Nephron progenitor cell (in vitro differentiated cells): ENCODE results near the gene LARGE1.

Source experiments
- DNase-seq: peaks from one replicate; pipeline ENCODE4 v3.0.0; 2021
- H3K27ac Mint-ChIP-seq: 2 replicates; pipeline ENCODE4 v1.8.0; 2021; ENCODE audit warnings: mild to moderate bottlenecking, moderate library complexity, mixed read lengths
- H3K27me3 Mint-ChIP-seq: 2 replicates; pipeline ENCODE4 v1.8.0; 2021; ENCODE audit warnings: mild to moderate bottlenecking, low read depth, mixed read lengths; ENCODE audit not compliant: poor library complexity
- H3K36me3 Mint-ChIP-seq: 2 replicates; pipeline ENCODE4 v1.8.0; 2021; ENCODE audit warnings: low read depth, mixed read lengths
- H3K4me1 Mint-ChIP-seq: 2 replicates; pipeline ENCODE4 v1.8.0; 2021; ENCODE audit warnings: mixed read lengths
- H3K4me3 Mint-ChIP-seq: 2 replicates; pipeline ENCODE4 v1.8.0; 2021; ENCODE audit warnings: mild to moderate bottlenecking, moderate library complexity, mixed read lengths
- H3K9me3 Mint-ChIP-seq: 2 replicates; pipeline ENCODE4 v1.8.0; 2021; ENCODE audit warnings: mild to moderate bottlenecking, moderate library complexity, mixed read lengths
- CTCF ChIP-seq: fragments of 200-600 bp; sonication (generic); IDR thresholded peaks from 2 replicates; pipeline ENCODE4 v1.5.0; 2021; ENCODE audit warnings: antibody characterized with exemption

LARGE1 gene

GRCh38 chr22:33631777-33632176 lies 288.5 kb downstream of the LARGE1 start:
- Mint-ChIP-seq H3K27ac (no peak overlapping the region), H3K4me3 (no peak overlapping the region), H3K9me3 (peaks cover 8% of the 10 kb centered on the region), H3K4me1 (peaks cover 20% of the 10 kb centered on the region), H3K27me3 (no peaks in the 10 kb centered on the region), H3K36me3 (peaks cover 16% of the 10 kb centered on the region)
- DNase-seq: no peak
- TF ChIP-seq CTCF: no peak

- peaks cover 27% of the 10 kb centered on the region for H3K36me3 Mint-ChIP-seq
- H3K27ac Mint-ChIP-seq: peak overlapping the region; percentile 7
- H3K4me1 Mint-ChIP-seq: peaks cover 7% of the 10 kb centered on the region
- no peak overlapping the region for H3K4me3 Mint-ChIP-seq
- no peak for DNase-seq
- no peaks in the 10 kb centered on the region for H3K9me3 Mint-ChIP-seq
- no peak for TF ChIP-seq CTCF
- H3K27me3 Mint-ChIP-seq: no peaks in the 10 kb centered on the region
These were observed 294.3 kb downstream of the LARGE1 start for GRCh38 chr22:33625959-33626358.

GRCh38 chr22:33620085-33620484 lies 300.2 kb downstream of the LARGE1 start:
- H3K36me3 Mint-ChIP-seq: peaks cover 37% of the 10 kb centered on the region
- no peak overlapping the region for H3K4me3 Mint-ChIP-seq
- peaks cover 4% of the 10 kb centered on the region for H3K9me3 Mint-ChIP-seq
- peaks cover 17% of the 10 kb centered on the region for H3K4me1 Mint-ChIP-seq
- no peak for TF ChIP-seq CTCF
- H3K27me3 Mint-ChIP-seq: no peaks in the 10 kb centered on the region
- DNase-seq: no peak
- H3K27ac Mint-ChIP-seq: no peak overlapping the region

GRCh38 chr22:33606504-33606903 lies 313.8 kb downstream of the LARGE1 start:
- no peak for DNase-seq
- Mint-ChIP-seq H3K27ac (peak overlapping the region; percentile 47), H3K9me3 (peaks cover 3% of the 10 kb centered on the region), H3K4me1 (peaks cover 25% of the 10 kb centered on the region), H3K27me3 (no peaks in the 10 kb centered on the region), H3K4me3 (no peak overlapping the region), H3K36me3 (peaks cover 24% of the 10 kb centered on the region)
- no peak for TF ChIP-seq CTCF

- peaks cover 30% of the 10 kb centered on the region for H3K4me1 Mint-ChIP-seq
- peaks cover 3% of the 10 kb centered on the region for H3K9me3 Mint-ChIP-seq
- H3K27me3 Mint-ChIP-seq: no peaks in the 10 kb centered on the region
- DNase-seq: no peak
- no peak for TF ChIP-seq CTCF
- peak overlapping the region; percentile 92 for H3K27ac Mint-ChIP-seq
- no peak overlapping the region for H3K4me3 Mint-ChIP-seq
- H3K36me3 Mint-ChIP-seq: peaks cover 24% of the 10 kb centered on the region
These were observed 314.6 kb downstream of the LARGE1 start for GRCh38 chr22:33605666-33606065.

GRCh38 chr22:33605221-33605620 lies 315.1 kb downstream of the LARGE1 start:
- no peak for DNase-seq
- no peak overlapping the region for H3K4me3 Mint-ChIP-seq
- peaks cover 34% of the 10 kb centered on the region for H3K4me1 Mint-ChIP-seq
- peaks cover 2% of the 10 kb centered on the region for H3K9me3 Mint-ChIP-seq
- no peak for TF ChIP-seq CTCF
- H3K27ac Mint-ChIP-seq: no peak overlapping the region
- peaks cover 24% of the 10 kb centered on the region for H3K36me3 Mint-ChIP-seq
- H3K27me3 Mint-ChIP-seq: no peaks in the 10 kb centered on the region
